Stimulated activated CD8-positive, alpha-beta memory T cell treated with anti-CD3 and anti-CD28 coated beads, Interleukin-2, amount 100 ng/mL, for 1 hour (primary cell): ENCODE measurements around the gene PRKCD.
"Not testable (repeated sequence)": the region's sequence is repeated elsewhere in the genome, so short reads cannot be mapped to it uniquely, and the experiment has no call there.

Source experiments
- DNase-seq, 2 donors: peaks; one replicate each; pipeline ENCODE4 v3.0.0-alpha.2; 2020; ENCODE audit warnings: low read depth in 2 of 2

PRKCD gene

GRCh38 chr3:53139906-53140846 lies 20.8 kb upstream of the PRKCD start:
- DNase-seq: no peak

- no peak for DNase-seq
These were observed 19.9 kb upstream of the PRKCD start for GRCh38 chr3:53140847-53141845.

GRCh38 chr3:53142986-53143385 lies 18.0 kb upstream of the PRKCD start:
- DNase-seq: no peak

GRCh38 chr3:53144446-53144845 lies 16.6 kb upstream of the PRKCD start:
- no peak for DNase-seq

GRCh38 chr3:53144862-53145712 lies 15.9 kb upstream of the PRKCD start:
- DNase-seq: no peak

- no peak for DNase-seq
These were observed 15.3 kb upstream of the PRKCD start for GRCh38 chr3:53145713-53146080.

GRCh38 chr3:53146319-53146891 lies 14.6 kb upstream of the PRKCD start:
- no peak for DNase-seq

- DNase-seq: no peak
These were observed 13.7 kb upstream of the PRKCD start for GRCh38 chr3:53147151-53147902.

- DNase-seq: no peak
These were observed 13.1 kb upstream of the PRKCD start for GRCh38 chr3:53147903-53148400.

GRCh38 chr3:53149006-53149690 lies 11.9 kb upstream of the PRKCD start:
- no peak for DNase-seq

GRCh38 chr3:53149699-53150098 lies 11.3 kb upstream of the PRKCD start:
- DNase-seq: no peak

- no peak for DNase-seq
These were observed 10.5 kb upstream of the PRKCD start for GRCh38 chr3:53150247-53151085.

- not testable (repeated sequence) for DNase-seq
These were observed 9.9 kb upstream of the PRKCD start for GRCh38 chr3:53151086-53151438.

- DNase-seq: no peak
These were observed 9.5 kb upstream of the PRKCD start for GRCh38 chr3:53151465-53151864.

GRCh38 chr3:53151870-53152660 lies 8.9 kb upstream of the PRKCD start:
- DNase-seq: no peak

- no peak for DNase-seq
These were observed 7.7 kb upstream of the PRKCD start for GRCh38 chr3:53153264-53153823.

GRCh38 chr3:53153980-53154379 lies 7.0 kb upstream of the PRKCD start:
- no peak for DNase-seq

GRCh38 chr3:53154881-53155285 lies 6.1 kb upstream of the PRKCD start:
- DNase-seq: no peak
